NAMALWA (cell line): ENCODE results near the gene SH3GL2.

Experiments
- DNase-seq: peaks from one replicate; pipeline ENCODE4 v3.0.0-alpha.2; 2015; ENCODE audit warnings: low spot score

The SH3GL2 gene

GRCh38 chr9:17611342-17611741 lies 32.5 kb downstream of the SH3GL2 start:
- no peak for DNase-seq

- DNase-seq: no peak
These were observed 33.1 kb downstream of the SH3GL2 start for GRCh38 chr9:17611917-17612316.

GRCh38 chr9:17613758-17614157 lies 34.9 kb downstream of the SH3GL2 start:
- DNase-seq: no peak

- DNase-seq: no peak
These were observed 35.4 kb downstream of the SH3GL2 start for GRCh38 chr9:17614250-17614649.

GRCh38 chr9:17614903-17615302 lies 36.0 kb downstream of the SH3GL2 start:
- DNase-seq: no peak

GRCh38 chr9:17622141-17622540 lies 43.3 kb downstream of the SH3GL2 start:
- DNase-seq: no peak

- DNase-seq: no peak
These were observed 43.9 kb downstream of the SH3GL2 start for GRCh38 chr9:17622749-17623148.

GRCh38 chr9:17623965-17624364 lies 45.1 kb downstream of the SH3GL2 start:
- no peak for DNase-seq

GRCh38 chr9:17624571-17624970 lies 45.7 kb downstream of the SH3GL2 start:
- no peak for DNase-seq

GRCh38 chr9:17625644-17626388 lies 47.0 kb downstream of the SH3GL2 start:
- no peak for DNase-seq

- no peak for DNase-seq
These were observed 48.8 kb downstream of the SH3GL2 start for GRCh38 chr9:17627641-17628040.

- DNase-seq: no peak
These were observed 49.8 kb downstream of the SH3GL2 start for GRCh38 chr9:17628624-17629023.

- no peak for DNase-seq
These were observed 51.7 kb downstream of the SH3GL2 start for GRCh38 chr9:17630531-17630949.

GRCh38 chr9:17631396-17631795 lies 52.5 kb downstream of the SH3GL2 start:
- no peak for DNase-seq

GRCh38 chr9:17632994-17633393 lies 54.1 kb downstream of the SH3GL2 start:
- no peak for DNase-seq

GRCh38 chr9:17635115-17635890 lies 56.4 kb downstream of the SH3GL2 start:
- no peak for DNase-seq

GRCh38 chr9:17636349-17636748 lies 57.5 kb downstream of the SH3GL2 start:
- no peak for DNase-seq

GRCh38 chr9:17636821-17637220 lies 58.0 kb downstream of the SH3GL2 start:
- DNase-seq: no peak

- no peak for DNase-seq
These were observed 58.4 kb downstream of the SH3GL2 start for GRCh38 chr9:17637229-17637628.

- no peak for DNase-seq
These were observed 69.7 kb downstream of the SH3GL2 start for GRCh38 chr9:17648516-17648915.

GRCh38 chr9:17651725-17652124 lies 72.9 kb downstream of the SH3GL2 start:
- DNase-seq: no peak

- no peak for DNase-seq
These were observed 75.1 kb downstream of the SH3GL2 start for GRCh38 chr9:17653947-17654465.

GRCh38 chr9:17656889-17657288 lies 78.0 kb downstream of the SH3GL2 start:
- DNase-seq: no peak
